IMR-90 (cell line): ENCODE data around the gene OSBPL6. TPM values are rescaled to one million over a fixed set of nuclear protein-coding genes. Genes with fewer than 3 reads are reported as not detected.

Experiments used
- ATAC-seq: fragments of 200-7000 bp; cut with Tn5 transposase; 2 replicates; pipeline ENCODE4 v1.9.1; 2020; ENCODE audit warnings: low read depth, mild to moderate bottlenecking, moderate library complexity
- BruUV-seq: library from RNA; stranded (reverse); fragments of 400-500 nt; replicated peaks from 2 replicates; lab custom pipeline; 2021; lab: Mats Ljungman, UMichigan
- CTCF ChIA-PET: fragments of 300-600 bp; formaldehyde crosslinking; extraction: SDS; loops from one replicate; lab custom pipeline; 2021; ENCODE audit warnings: antibody characterized with exemption; lab: Yijun Ruan, JAX
- POLR2A ChIA-PET: fragments of 300-600 bp; sonication (Branson Sonifier 250); formaldehyde crosslinking; loops from one replicate; lab custom pipeline; 2022; ENCODE audit warnings: antibody characterized with exemption; ENCODE audit not compliant: unreplicated experiment; lab: Charles Lee
- DNase-seq: peaks from one replicate; pipeline ENCODE4 v3.0.0; 2013
- H2AFZ ChIP-seq: replicated peaks from 2 replicates; pipeline ENCODE3; 2013; ENCODE audit warnings: low read length, mild to moderate bottlenecking; ENCODE audit not compliant: poor library complexity
- H2AK5ac ChIP-seq: 2 replicates; pipeline ENCODE4 v1.6.1; 2013; ENCODE audit warnings: low read depth, low read length, inconsistent platforms
- H2AK9ac ChIP-seq: replicated peaks from 2 replicates; pipeline ENCODE3; 2013; ENCODE audit warnings: mild to moderate bottlenecking, low read depth, low read length, moderate library complexity; ENCODE audit not compliant: poor library complexity
- H2BK120ac ChIP-seq: 2 replicates; pipeline ENCODE4 v1.6.1; 2013; ENCODE audit warnings: low read depth, low read length, inconsistent platforms
- H2BK15ac ChIP-seq: 3 replicates; pipeline ENCODE4 v1.6.1; 2013; ENCODE audit warnings: low read depth, low read length, inconsistent platforms
- H2BK20ac ChIP-seq: 2 replicates; pipeline ENCODE4 v1.6.1; 2013; ENCODE audit warnings: low read depth, mild to moderate bottlenecking, inconsistent platforms, low read length, moderate library complexity
- H2BK5ac ChIP-seq: 2 replicates; pipeline ENCODE4 v1.6.1; 2013; ENCODE audit warnings: mild to moderate bottlenecking, low read depth, low read length, inconsistent platforms; ENCODE audit not compliant: poor library complexity, severe bottlenecking
- H3K14ac ChIP-seq: replicated peaks from 2 replicates; pipeline ENCODE4 v1.6.1; 2013; ENCODE audit warnings: low read depth, low read length, inconsistent platforms
- H3K18ac ChIP-seq: 2 replicates; pipeline ENCODE4 v1.6.1; 2013; ENCODE audit warnings: low read depth, low read length, control low read depth
- H3K23ac ChIP-seq: 2 replicates; pipeline ENCODE4 v1.6.1; 2013; ENCODE audit warnings: low read depth, low read length, inconsistent platforms
- H3K27ac ChIP-seq: 2 replicates; pipeline ENCODE4 v1.5.1; 2013; ENCODE audit warnings: mild to moderate bottlenecking, control low read depth, low read length; ENCODE audit not compliant: insufficient read depth
- H3K27me3 ChIP-seq: 2 replicates; pipeline ENCODE4 v1.6.1; 2013; ENCODE audit warnings: low read length; ENCODE audit not compliant: control insufficient read depth, insufficient read depth
- H3K36me3 ChIP-seq: 2 replicates; pipeline ENCODE4 v1.6.1; 2013; ENCODE audit warnings: low read length, mixed read lengths; ENCODE audit not compliant: control insufficient read depth, insufficient read depth
- H3K4ac ChIP-seq: 2 replicates; pipeline ENCODE4 v1.6.1; 2013; ENCODE audit warnings: low read depth, low read length, inconsistent platforms
- H3K4me1 ChIP-seq: 2 replicates; pipeline ENCODE4 v1.6.1; 2013; ENCODE audit warnings: low read length, mixed read lengths; ENCODE audit not compliant: control insufficient read depth, insufficient read depth
- H3K4me2 ChIP-seq: 2 replicates; pipeline ENCODE4 v1.6.1; 2013; ENCODE audit warnings: low read depth, mild to moderate bottlenecking, control low read depth, low read length, moderate library complexity
- H3K4me3 ChIP-seq: 2 replicates; pipeline ENCODE4 v1.5.1; 2013; ENCODE audit warnings: low read depth, mild to moderate bottlenecking, control low read depth, low read length, moderate library complexity; ENCODE audit not compliant: insufficient read depth
- H3K56ac ChIP-seq: 2 replicates; pipeline ENCODE4 v1.6.1; 2013; ENCODE audit warnings: low read length, inconsistent platforms; ENCODE audit not compliant: insufficient read depth; ENCODE audit errors: extremely low read depth
- H3K79me1 ChIP-seq, 2 experiments: 2 replicates each; pipeline ENCODE4 v1.6.1; 2013; ENCODE audit warnings: low read length in 2 of 2, inconsistent platforms in 1 of 2, low read depth in 1 of 2
- H3K9ac ChIP-seq: 2 replicates; pipeline ENCODE4 v1.6.1; 2013; ENCODE audit warnings: low read depth, low read length, control low read depth
- H3K9me1 ChIP-seq: 2 replicates; pipeline ENCODE4 v1.6.1; 2013; ENCODE audit warnings: low read length, inconsistent platforms; ENCODE audit not compliant: insufficient read depth
- H3K9me3 ChIP-seq: 2 replicates; pipeline ENCODE4 v1.6.1; 2013; ENCODE audit warnings: low read length; ENCODE audit not compliant: control insufficient read depth, insufficient read depth
- H4K20me1 ChIP-seq: 2 replicates; pipeline ENCODE4 v1.6.1; 2013; ENCODE audit warnings: low read length, inconsistent platforms; ENCODE audit not compliant: insufficient read depth
- H4K5ac ChIP-seq: 2 replicates; pipeline ENCODE4 v1.6.1; 2013; ENCODE audit warnings: mild to moderate bottlenecking, low read depth, low read length, control low read depth
- H4K8ac ChIP-seq, 2 experiments: 2 replicates each; pipeline ENCODE4 v1.6.1; 2013; ENCODE audit warnings: low read depth in 2 of 2, low read length in 2 of 2, control low read depth in 1 of 2, inconsistent platforms in 1 of 2
- H4K91ac ChIP-seq: 2 replicates; pipeline ENCODE4 v1.6.1; 2013; ENCODE audit warnings: low read depth, low read length, inconsistent platforms; ENCODE audit not compliant: insufficient read depth
- CTCF ChIP-seq: conservative IDR thresholded peaks from 2 replicates; pipeline ENCODE4 v1.5.1; 2012; ENCODE audit warnings: mild to moderate bottlenecking, low read depth, low read length, improper control_type of control experiment
- ELK1 ChIP-seq: fragments of 150-350 bp; IDR thresholded peaks from 2 replicates; pipeline ENCODE4 v1.6.1; 2016; ENCODE audit warnings: low read depth, mild to moderate bottlenecking, low read length, moderate library complexity, borderline replicate concordance
- FOS ChIP-seq: fragments of 150-350 bp; IDR thresholded peaks from 2 replicates; pipeline ENCODE4 v1.6.1; 2016; ENCODE audit warnings: low read depth, low read length
- NFE2L2 ChIP-seq: fragments of 150-350 bp; IDR thresholded peaks from 2 replicates; pipeline ENCODE4 v1.6.1; 2016; ENCODE audit warnings: low read depth, mild to moderate bottlenecking, low read length
- POLR2A ChIP-seq: IDR thresholded peaks from 2 replicates; pipeline ENCODE4 v1.6.1; 2012; ENCODE audit warnings: mild to moderate bottlenecking, low read depth, low read length
- RCOR1 ChIP-seq: IDR thresholded peaks from 2 replicates; pipeline ENCODE4 v1.6.1; 2012; ENCODE audit warnings: mild to moderate bottlenecking, low read length, improper control_type of control experiment; ENCODE audit not compliant: insufficient replicate concordance
- RFX5 ChIP-seq: IDR thresholded peaks from 2 replicates; pipeline ENCODE4 v1.8.0; 2012; ENCODE audit warnings: low read depth, mild to moderate bottlenecking, low read length, moderate library complexity
- USF2 ChIP-seq: fragments of 150-350 bp; IDR thresholded peaks from 2 replicates; pipeline ENCODE4 v1.6.1; 2017; ENCODE audit warnings: mild to moderate bottlenecking, antibody characterized with exemption, low read length, low read depth
- WGBS, 2 experiments: methylation state at CpG; one replicate each; pipeline versions ENCODE4 v1.1.5 to v1.1.7; 2013; ENCODE audit warnings: missing lambda C conversion rate in 2 of 2; ENCODE audit not compliant: insufficient read length in 1 of 2; ENCODE audit errors: extremely low coverage in 2 of 2; 5-methylcytosine and 5-hydroxymethylcytosine counted together
- dilution Hi-C: fragments of 300-500 bp; cut with HindIII; formaldehyde crosslinking; loops from one replicate; pipeline ENCODE4 v1.14.3; 2018; ENCODE audit warnings: low sequenced_read_pairs; ENCODE audit not compliant: unreplicated experiment
- in situ Hi-C: fragments of 300-500 bp; cut with MboI; formaldehyde crosslinking; loops from 3 replicates; pipeline ENCODE4 v1.14.3; 2019; ENCODE audit warnings: low sequenced_read_pairs, inconsistent platforms, mixed read lengths
- intact Hi-C: fragments of 100-400 bp; cut with micrococcal nuclease; formaldehyde crosslinking; loops from 2 replicates; pipeline ENCODE4 v1.10.0; 2022
- polyA plus RNA-seq, 3 experiments: library from polyadenylated mRNA; depleted of rRNA; stranded (reverse); fragments of >200 nt; gene quantifications; 2 replicates each; pipeline ENCODE4 v1.2.3, GENCODE V29; 2012; ENCODE audit warnings: low replicate concordance in 1 of 3
- total RNA-seq: library from RNA; depleted of rRNA; stranded (reverse); fragments of >200 nt; gene quantifications from 2 replicates; pipeline ENCODE4 v1.2.3, GENCODE V29; 2012

The OSBPL6 gene
- total and polyA plus RNA-seq, 2 of the 4 experiments (the other 2 are of a cell fraction), result 3.2 to 3.7 TPM

DNA sequence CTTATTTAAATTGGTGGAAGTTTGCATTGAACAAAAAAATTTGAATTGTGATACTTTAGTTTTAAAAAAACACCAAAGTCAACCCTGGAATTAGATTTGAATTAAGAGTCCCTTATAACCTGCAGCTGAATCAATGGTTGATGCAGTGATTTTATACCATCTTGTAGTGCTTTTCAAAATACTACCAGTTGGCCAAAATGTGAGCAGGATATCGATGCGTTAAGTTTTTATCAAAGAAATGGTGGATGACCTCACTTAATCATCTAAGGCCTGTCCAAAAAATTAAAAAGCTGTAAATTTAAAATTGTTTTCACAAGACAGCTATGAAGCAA is 48.2 kb downstream of the OSBPL6 start:
- Histone ChIP-seq H3K27ac (no peak overlapping the region), H4K5ac (no peak overlapping the region), H3K79me1 (peaks cover 0 to 12% of the 10 kb centered on the region in 2 experiments; a peak in 2 of 4 replicates), H2AK5ac (no peak overlapping the region), H4K91ac (no peak overlapping the region), H3K27me3 (no peaks in the 10 kb centered on the region), H3K4me1 (peaks cover 2% of the 10 kb centered on the region; the same call in 1 of the 2 replicates), H2BK120ac (no peak overlapping the region), H3K9ac (no peak overlapping the region), H3K9me3 (no peaks in the 10 kb centered on the region), H2BK20ac (no peak overlapping the region), H3K4ac (no peak overlapping the region), H4K8ac (no peak overlapping the region), H3K36me3 (no peaks in the 10 kb centered on the region), H3K14ac (no peak overlapping the region), H3K23ac (no peak overlapping the region), H4K20me1 (no peaks in the 10 kb centered on the region), H3K56ac (no peak overlapping the region), H2BK15ac (no peak overlapping the region), H3K4me3 (no peak overlapping the region), H2AK9ac (no peak overlapping the region), H2BK5ac (no peak overlapping the region), H3K4me2 (no peak overlapping the region), H3K18ac (no peak overlapping the region), H2AFZ (no peak overlapping the region), H3K9me1 (0 out of 2 replicates have a peak, but pooled peaks cover 7% of the 10 kb centered on the region)
- CTCF ChIA-PET, result no interaction called here
- no TSS peak for BruUV-seq
- intact Hi-C loops (no loop called here), in situ Hi-C loops (no loop called here), dilution Hi-C loops (no loop called here)
- POLR2A ChIA-PET, result no interaction called here
- no CpG with 5 or more reads among the region's 2 CpGs for WGBS, 2 experiments
- no peak for DNase-seq
- 0 out of 2 replicates have a peak, but pooled peaks have one; percentile 12 for ATAC-seq
- no peak for TF ChIP-seq RFX5
- no peak for TF ChIP-seq CTCF
- TF ChIP-seq ELK1, result no peak
- no peak for TF ChIP-seq POLR2A
- no peak for TF ChIP-seq RCOR1
- no peak for TF ChIP-seq NFE2L2
- no peak for TF ChIP-seq USF2
- TF ChIP-seq FOS, result no peak
